Measurements from ENCODE around the gene INSC.

- TF ChIP-seq POLR2A (IDR thresholded peaks at IDR 0.05) (no peak), CTCF (IDR thresholded peaks at IDR 0.05) (no peak)
Measured at GRCh38 chr11:15176646-15177163, 62.0 kb downstream of the INSC start.

All from tibial nerve (tissue), 3 donors.